Sigmoid colon (tissue), 7 donors: ENCODE results near the gene MYO15A. TPM values are rescaled to one million over a fixed set of nuclear protein-coding genes. Genes with fewer than 3 reads are reported as not detected.

Experiments
- DNase-seq: peaks from one replicate; pipeline ENCODE4 v3.0.0-alpha.2; 2019
- H3K27ac ChIP-seq, 4 donors: fragments of 200-600 bp; sonication (generic); one replicate each; pipeline ENCODE4 v1.5.1; 2016 to 2019; ENCODE audit warnings: mild to moderate bottlenecking in 1 of 4
- H3K27me3 ChIP-seq, 3 donors: fragments of 200-600 bp; sonication (generic); one replicate each; pipeline ENCODE4 v1.5.1; 2019; ENCODE audit warnings: mild to moderate bottlenecking in 1 of 3
- H3K36me3 ChIP-seq, 4 donors: fragments of 200-600 bp; sonication (generic); one replicate each; pipeline ENCODE4 v1.5.1; 2016 to 2019
- H3K4me1 ChIP-seq, 4 donors: fragments of 200-600 bp; sonication (generic); one replicate each; pipeline ENCODE4 v1.5.1; 2017 to 2019
- H3K4me3 ChIP-seq, 4 donors: fragments of 200-600 bp; sonication (generic); one replicate each; pipeline ENCODE4 v1.5.1; 2017 to 2019; ENCODE audit warnings: mild to moderate bottlenecking in 2 of 4, moderate library complexity in 1 of 4
- H3K9me3 ChIP-seq, 4 donors: fragments of 200-600 bp in 3 of 4; sonication (generic) in 3 of 4; one replicate each; pipeline versions ENCODE4 v1.5.1 to v1.6.1; 2013 to 2019
- EP300 ChIP-seq, 4 donors: sonication (generic); formaldehyde crosslinking; IDR thresholded peaks; one replicate each; pipeline ENCODE4 v1.6.1; 2017; ENCODE audit warnings: antibody characterized with exemption in 4 of 4
- POLR2A ChIP-seq, 2 donors: fragments of 450-650 bp; IDR thresholded peaks; one replicate each; pipeline ENCODE4 v1.6.1; 2016; ENCODE audit warnings: antibody characterized with exemption in 2 of 2, mild to moderate bottlenecking in 2 of 2, moderate library complexity in 2 of 2
- POLR2AphosphoS5 ChIP-seq, 4 donors: sonication (generic); formaldehyde crosslinking; IDR thresholded peaks; one replicate each; pipeline ENCODE4 v1.6.1; 2017; ENCODE audit warnings: antibody characterized with exemption in 4 of 4
- WGBS, 2 donors: extraction: QIAGEN DNeasy Blood & Tissue Kit; methylation state at CpG; one replicate each; pipeline ENCODE4 v1.1.7; 2013; 5-methylcytosine and 5-hydroxymethylcytosine counted together
- intact Hi-C: fragments of 100-400 bp; cut with DNase I; formaldehyde crosslinking; loops from one replicate; pipeline ENCODE4 v1.15.1; 2023
- polyA plus RNA-seq, 3 donors: library from polyadenylated mRNA; stranded (reverse); fragments of 200-250 nt; gene quantifications; one replicate each; pipeline ENCODE4 v1.2.3, GENCODE V29; 2013
- total RNA-seq, 4 donors: library from RNA; depleted of rRNA; stranded (reverse); fragments of >200 nt; gene quantifications; one replicate each; pipeline ENCODE4 v1.1.0, GENCODE V29; 2016
- TF ChIP-seq, protein P1 (sequence below), 4 experiments: fragments of 450-650 bp in 3 of 4; fragments of 200-600 bp in 1 of 4; IDR thresholded peaks; one replicate each; pipeline ENCODE4 v1.5.1; 2016 to 2019; ENCODE audit warnings: antibody characterized with exemption in 4 of 4, mild to moderate bottlenecking in 3 of 4, moderate library complexity in 2 of 4
- donor health status: healthy with polysubstance abuse.
- donor health status: Bipolar disorder and iron deficiency.
- donor health status: healthy.

Gene MYO15A
- total and polyA plus RNA-seq, 7 donors = 0.60 to 3.6 (median 0.72) TPM; not detected in 1

DNA sequence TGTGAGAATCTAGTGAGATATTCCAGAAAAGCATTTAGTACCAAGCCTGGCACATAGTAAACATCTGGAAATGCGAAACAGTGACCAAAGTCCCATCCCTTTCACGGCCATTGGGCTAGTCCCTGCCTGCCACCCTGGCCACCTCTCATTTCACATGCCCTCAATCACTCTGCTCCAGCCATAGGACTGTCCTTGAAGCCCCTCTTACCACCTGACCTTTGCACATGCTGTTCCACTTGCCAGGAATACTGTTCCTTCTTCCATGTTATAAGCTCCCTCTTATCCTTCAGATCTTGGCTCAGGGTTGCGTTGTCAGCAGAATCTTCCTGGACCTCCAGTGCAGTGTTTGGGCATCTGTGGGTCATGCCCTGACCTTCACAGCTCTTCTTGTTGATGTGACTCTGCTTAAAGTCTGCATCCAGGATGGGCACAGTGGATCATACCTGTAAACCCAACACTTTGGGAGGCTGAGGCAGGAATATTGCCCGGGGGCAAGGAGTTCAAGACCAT lies 2.1 kb downstream of the MYO15A start:
- TF ChIP-seq POLR2AphosphoS5 (IDR thresholded peaks at IDR 0.05) (no peak), EP300 (IDR thresholded peaks at IDR 0.05) (no peak), POLR2A (IDR thresholded peaks at IDR 0.05) (no peak)
- TF ChIP-seq, protein P1, sequence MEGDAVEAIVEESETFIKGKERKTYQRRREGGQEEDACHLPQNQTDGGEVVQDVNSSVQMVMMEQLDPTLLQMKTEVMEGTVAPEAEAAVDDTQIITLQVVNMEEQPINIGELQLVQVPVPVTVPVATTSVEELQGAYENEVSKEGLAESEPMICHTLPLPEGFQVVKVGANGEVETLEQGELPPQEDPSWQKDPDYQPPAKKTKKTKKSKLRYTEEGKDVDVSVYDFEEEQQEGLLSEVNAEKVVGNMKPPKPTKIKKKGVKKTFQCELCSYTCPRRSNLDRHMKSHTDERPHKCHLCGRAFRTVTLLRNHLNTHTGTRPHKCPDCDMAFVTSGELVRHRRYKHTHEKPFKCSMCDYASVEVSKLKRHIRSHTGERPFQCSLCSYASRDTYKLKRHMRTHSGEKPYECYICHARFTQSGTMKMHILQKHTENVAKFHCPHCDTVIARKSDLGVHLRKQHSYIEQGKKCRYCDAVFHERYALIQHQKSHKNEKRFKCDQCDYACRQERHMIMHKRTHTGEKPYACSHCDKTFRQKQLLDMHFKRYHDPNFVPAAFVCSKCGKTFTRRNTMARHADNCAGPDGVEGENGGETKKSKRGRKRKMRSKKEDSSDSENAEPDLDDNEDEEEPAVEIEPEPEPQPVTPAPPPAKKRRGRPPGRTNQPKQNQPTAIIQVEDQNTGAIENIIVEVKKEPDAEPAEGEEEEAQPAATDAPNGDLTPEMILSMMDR (IDR thresholded peaks at IDR 0.05) = no peak
- intact Hi-C loops = no loop called here
- Histone ChIP-seq H3K27ac (no peak overlapping the region), H3K4me3 (no peak overlapping the region), H3K36me3 (peaks cover 0 to 17% (median 9%) of the 10 kb centered on the region in 4 donors), H3K9me3 (no peaks in the 10 kb centered on the region), H3K4me1 (no peaks in the 10 kb centered on the region), H3K27me3 (peaks cover 0 to 11% (median 0%) of the 10 kb centered on the region in 3 donors)
- no peak for DNase-seq
- WGBS, 2 donors = 46 to 78% methylated on average over 4 of the region's 4 CpGs

DNA sequence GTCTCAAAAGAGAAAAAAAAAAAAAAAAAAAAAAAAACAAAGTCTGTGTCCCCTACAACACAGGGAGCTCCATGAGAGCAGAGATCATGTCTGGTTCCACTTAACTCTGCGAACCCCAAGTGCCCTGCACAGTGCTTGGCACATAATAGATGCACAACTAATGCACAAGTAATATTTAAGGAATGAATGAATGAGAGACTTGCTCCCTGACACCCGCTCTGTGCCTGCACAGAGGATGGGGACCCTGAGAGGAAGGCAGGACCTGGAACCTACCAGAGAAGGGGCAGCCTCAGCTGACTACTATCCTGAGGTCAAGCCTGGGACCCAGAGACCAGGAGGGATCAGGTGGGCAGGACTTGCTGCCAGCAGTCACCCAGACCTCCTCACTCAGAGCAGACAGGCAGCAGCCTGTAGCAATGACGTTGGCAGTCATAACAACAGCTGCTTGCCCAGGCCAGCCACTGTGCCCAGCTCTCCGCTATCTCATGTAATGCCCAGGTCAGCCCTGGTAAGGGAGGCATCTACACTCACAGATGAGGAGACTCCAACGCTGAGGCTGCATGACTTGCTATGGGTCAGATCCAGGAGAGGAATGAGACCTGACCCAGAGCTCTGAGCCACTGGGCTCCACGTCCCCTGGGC lies 2.9 kb downstream of the MYO15A start:
- DNase-seq = no peak
- Histone ChIP-seq H3K4me3 (no peak overlapping the region), H3K4me1 (no peaks in the 10 kb centered on the region), H3K27ac (no peak overlapping the region), H3K36me3 (peaks cover 0 to 9% (median 8%) of the 10 kb centered on the region in 4 donors), H3K9me3 (no peaks in the 10 kb centered on the region), H3K27me3 (peaks cover 0 to 12% (median 0%) of the 10 kb centered on the region in 3 donors)
- intact Hi-C loops = no loop called here
- TF ChIP-seq, protein P1 (IDR thresholded peaks at IDR 0.05) = no peak
- TF ChIP-seq POLR2AphosphoS5 (IDR thresholded peaks at IDR 0.05) = no peak
- no peak for TF ChIP-seq POLR2A (IDR thresholded peaks at IDR 0.05)
- no peak for TF ChIP-seq EP300 (IDR thresholded peaks at IDR 0.05)
- WGBS, 2 donors = 76 to 85% methylated on average over 6 of the region's 6 CpGs

DNA sequence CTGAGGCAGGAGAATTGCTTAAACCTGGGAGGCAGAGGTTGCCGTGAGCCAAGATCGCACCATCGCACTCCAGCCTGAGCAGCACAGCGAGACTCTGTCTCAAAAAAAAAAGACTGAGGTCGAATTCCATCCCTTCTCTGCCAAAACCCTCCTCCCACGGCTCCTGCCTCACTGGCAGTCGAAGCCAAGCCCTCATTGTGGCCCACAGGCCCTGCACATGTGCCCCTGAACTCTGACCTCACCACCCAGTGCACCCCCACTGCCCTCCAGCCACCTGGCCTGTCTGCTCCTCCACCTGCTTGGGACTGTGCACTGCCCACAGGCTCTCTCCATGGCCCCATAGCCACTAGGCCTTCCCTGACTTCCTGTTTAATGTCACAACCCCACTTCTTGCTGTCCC lies 7.0 kb downstream of the MYO15A start:
- Histone ChIP-seq H3K27me3 (peaks cover 0 to 12% (median 0%) of the 10 kb centered on the region in 3 donors), H3K36me3 (no peaks in the 10 kb centered on the region), H3K9me3 (peaks cover 0 to 2% (median 0%) of the 10 kb centered on the region in 4 donors), H3K4me3 (no peak overlapping the region), H3K27ac (no peak overlapping the region), H3K4me1 (no peaks in the 10 kb centered on the region)
- 68 to 87% methylated on average over 7 of the region's 7 CpGs for WGBS, 2 donors
- TF ChIP-seq POLR2AphosphoS5 (IDR thresholded peaks at IDR 0.05) (no peak), POLR2A (IDR thresholded peaks at IDR 0.05) (no peak), EP300 (IDR thresholded peaks at IDR 0.05) (no peak)
- TF ChIP-seq, protein P1 (IDR thresholded peaks at IDR 0.05) = no peak
- intact Hi-C loops = no loop called here
- DNase-seq = no peak

DNA sequence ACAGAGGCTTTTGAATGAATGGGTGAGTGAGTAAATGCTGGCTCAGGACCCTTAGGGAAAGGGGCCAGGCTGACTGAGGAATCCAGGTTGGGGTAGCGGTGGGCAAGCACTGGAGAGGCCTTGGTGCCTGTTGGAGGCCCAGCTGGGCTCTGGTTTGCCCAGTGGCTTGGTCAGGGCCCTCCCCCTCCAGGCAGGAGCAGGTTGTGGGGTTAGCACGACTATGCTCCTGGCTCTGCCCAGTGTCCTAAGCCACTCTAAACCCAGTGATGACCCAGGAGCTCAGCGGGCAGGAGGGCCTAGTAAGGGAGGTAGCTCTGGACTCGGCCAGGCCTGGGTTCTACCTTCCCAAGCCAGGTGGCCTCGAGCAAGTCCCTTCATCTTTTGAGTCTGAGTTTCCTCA lies 7.5 kb downstream of the MYO15A start:
- no peak for DNase-seq
- no peak for TF ChIP-seq POLR2A (IDR thresholded peaks at IDR 0.05)
- TF ChIP-seq EP300 (IDR thresholded peaks at IDR 0.05) = no peak
- no peak for TF ChIP-seq POLR2AphosphoS5 (IDR thresholded peaks at IDR 0.05)
- TF ChIP-seq, protein P1 (IDR thresholded peaks at IDR 0.05) = no peak
- H3K9me3 ChIP-seq = peaks cover 0 to 2% (median 0%) of the 10 kb centered on the region in 4 donors
- no peaks in the 10 kb centered on the region for H3K4me1 ChIP-seq
- H3K4me3 ChIP-seq = no peak overlapping the region
- 87 to 88% methylated on average over 5 of the region's 5 CpGs for WGBS, 2 donors
- no peaks in the 10 kb centered on the region for H3K36me3 ChIP-seq
- H3K27ac ChIP-seq = no peak overlapping the region
- peaks cover 0 to 12% (median 0%) of the 10 kb centered on the region in 3 donors for H3K27me3 ChIP-seq
- intact Hi-C loops = no loop called here
